Measurements from ENCODE around the gene RTRAF.

The RTRAF gene

DNA sequence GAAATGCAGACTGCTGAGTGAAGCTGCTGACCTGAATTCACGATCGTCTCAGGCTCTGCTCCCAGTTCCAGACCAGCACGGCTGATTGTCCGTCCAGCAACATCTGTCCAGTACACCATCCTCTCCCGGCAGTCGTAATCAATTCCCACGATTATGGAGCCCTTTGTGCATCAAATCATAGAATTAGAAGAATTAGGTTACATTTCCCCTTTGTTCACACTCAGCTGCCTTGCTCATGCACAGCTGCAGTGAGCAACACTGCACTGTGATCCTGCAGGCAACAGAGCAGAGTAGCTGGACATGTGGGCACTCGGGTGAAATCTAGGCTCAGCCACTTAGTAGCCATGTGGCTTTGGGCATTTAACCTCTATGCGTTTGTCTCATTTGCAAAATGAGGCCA is 22.2 kb downstream of the RTRAF start:
- no peak overlapping the region for H3K27ac ChIP-seq (ENCODE audit: low read length)
- no peaks in the 10 kb centered on the region for H3K27me3 ChIP-seq (ENCODE audit: control insufficient read depth, insufficient read depth, low read length)
- H3K4me1 ChIP-seq (ENCODE audit: control insufficient read depth, low read depth, low read length), result peaks cover 15% of the 10 kb centered on the region
- no peak overlapping the region for H3K4me3 ChIP-seq (ENCODE audit: low read length)
- no peak overlapping the region for H3K9ac ChIP-seq (ENCODE audit: low read length)
- peaks cover 51% of the 10 kb centered on the region for H3K36me3 ChIP-seq (ENCODE audit: control insufficient read depth, low read depth, low read length)
- no peaks in the 10 kb centered on the region for H3K9me3 ChIP-seq (ENCODE audit: control insufficient read depth, low read depth, low read length)

- Histone ChIP-seq H3K27ac (ENCODE audit: low read length) (no peak overlapping the region), H3K4me3 (ENCODE audit: low read length) (no peak overlapping the region)
These were observed 23.3 kb downstream of the RTRAF start for GRCh38 chr14:52012635-52013034.

DNA sequence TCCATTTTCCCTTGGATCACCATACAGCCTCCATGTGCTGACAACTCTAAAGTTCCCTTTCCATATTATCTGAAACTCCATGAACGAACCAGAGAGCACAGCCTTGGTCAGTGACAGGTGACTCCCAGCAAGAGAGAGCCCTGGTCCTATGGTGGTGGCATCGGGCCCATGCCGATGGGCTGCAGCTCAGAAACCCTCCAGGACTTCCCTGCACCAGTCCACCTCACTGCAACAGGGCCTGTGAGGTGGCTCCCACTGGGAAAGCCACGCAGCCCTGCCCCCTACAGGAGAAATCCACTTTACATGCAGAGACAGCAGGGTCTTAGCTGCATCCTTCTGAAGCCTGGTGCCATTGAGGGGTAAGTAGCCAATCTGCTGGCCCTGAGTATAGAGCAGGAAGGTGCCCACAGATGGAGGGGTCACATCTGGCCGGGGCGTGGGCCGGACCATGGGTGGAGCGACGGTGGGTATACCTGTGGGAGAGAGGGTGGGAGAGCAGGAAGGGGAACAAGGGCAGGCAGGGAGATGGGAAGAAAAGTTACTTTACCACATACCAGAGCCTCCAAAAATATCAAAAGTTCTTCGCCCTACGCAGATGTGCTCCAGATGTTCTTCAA is 24.7 kb downstream of the RTRAF start:
- H3K27ac ChIP-seq (ENCODE audit: low read length), result no peak overlapping the region
- H3K4me1 ChIP-seq (ENCODE audit: control insufficient read depth, low read depth, low read length), result peaks cover 15% of the 10 kb centered on the region
- H3K36me3 ChIP-seq (ENCODE audit: control insufficient read depth, low read depth, low read length), result peaks cover 26% of the 10 kb centered on the region
- no peak overlapping the region for H3K9ac ChIP-seq (ENCODE audit: low read length)
- H3K4me3 ChIP-seq (ENCODE audit: low read length), result no peak overlapping the region
- no peaks in the 10 kb centered on the region for H3K27me3 ChIP-seq (ENCODE audit: control insufficient read depth, insufficient read depth, low read length)
- no peaks in the 10 kb centered on the region for H3K9me3 ChIP-seq (ENCODE audit: control insufficient read depth, low read depth, low read length)

More at GRCh38 chr14:52012635-52013034, 23.3 kb downstream of the RTRAF start:
- Histone ChIP-seq H3K4me1 (ENCODE audit: control insufficient read depth, low read depth, low read length) (peaks cover 15% of the 10 kb centered on the region), H3K9ac (ENCODE audit: low read length) (no peak overlapping the region), H3K36me3 (ENCODE audit: control insufficient read depth, low read depth, low read length) (peaks cover 40% of the 10 kb centered on the region), H3K9me3 (ENCODE audit: control insufficient read depth, low read depth, low read length) (no peaks in the 10 kb centered on the region), H3K27me3 (ENCODE audit: control insufficient read depth, insufficient read depth, low read length) (no peaks in the 10 kb centered on the region)

DNA sequence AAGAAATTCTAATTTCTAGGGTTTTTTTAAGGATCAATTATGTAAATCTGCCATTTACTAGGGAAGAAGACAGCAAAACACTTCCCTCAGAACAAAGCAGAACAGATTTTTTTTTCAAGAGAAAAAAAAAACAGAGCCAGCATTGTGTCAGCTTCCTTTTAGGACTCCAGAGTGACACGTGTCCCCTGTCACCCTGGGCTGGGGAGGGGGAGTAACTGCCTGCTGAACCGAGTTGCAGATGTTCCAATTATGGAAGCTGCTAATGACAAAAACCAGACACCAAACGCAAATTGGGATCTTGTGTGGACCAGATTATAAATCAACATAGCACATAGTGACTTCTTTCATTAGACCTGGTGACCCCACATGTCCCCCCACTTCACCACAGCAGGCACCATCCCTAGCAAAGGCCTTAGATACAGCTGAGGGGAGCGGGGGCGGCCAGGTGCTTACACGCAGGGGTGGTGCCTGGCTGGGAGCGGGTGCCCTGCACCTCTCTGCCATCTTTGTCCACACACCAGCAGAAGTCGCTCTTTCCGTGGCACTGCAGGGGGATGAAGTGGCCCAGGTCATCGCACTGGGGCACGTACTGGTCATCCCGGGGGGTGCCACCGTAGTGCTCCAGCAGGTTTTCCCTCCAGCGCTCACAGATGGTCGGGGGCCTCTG is 25.4 kb downstream of the RTRAF start:
- Histone ChIP-seq H3K4me3 (ENCODE audit: low read length) (no peak overlapping the region), H3K9me3 (ENCODE audit: control insufficient read depth, low read depth, low read length) (no peaks in the 10 kb centered on the region), H3K36me3 (ENCODE audit: control insufficient read depth, low read depth, low read length) (peaks cover 20% of the 10 kb centered on the region), H3K4me1 (ENCODE audit: control insufficient read depth, low read depth, low read length) (peaks cover 15% of the 10 kb centered on the region), H3K27me3 (ENCODE audit: control insufficient read depth, insufficient read depth, low read length) (no peaks in the 10 kb centered on the region), H3K9ac (ENCODE audit: low read length) (no peak overlapping the region), H3K27ac (ENCODE audit: low read length) (no peak overlapping the region)

DNA sequence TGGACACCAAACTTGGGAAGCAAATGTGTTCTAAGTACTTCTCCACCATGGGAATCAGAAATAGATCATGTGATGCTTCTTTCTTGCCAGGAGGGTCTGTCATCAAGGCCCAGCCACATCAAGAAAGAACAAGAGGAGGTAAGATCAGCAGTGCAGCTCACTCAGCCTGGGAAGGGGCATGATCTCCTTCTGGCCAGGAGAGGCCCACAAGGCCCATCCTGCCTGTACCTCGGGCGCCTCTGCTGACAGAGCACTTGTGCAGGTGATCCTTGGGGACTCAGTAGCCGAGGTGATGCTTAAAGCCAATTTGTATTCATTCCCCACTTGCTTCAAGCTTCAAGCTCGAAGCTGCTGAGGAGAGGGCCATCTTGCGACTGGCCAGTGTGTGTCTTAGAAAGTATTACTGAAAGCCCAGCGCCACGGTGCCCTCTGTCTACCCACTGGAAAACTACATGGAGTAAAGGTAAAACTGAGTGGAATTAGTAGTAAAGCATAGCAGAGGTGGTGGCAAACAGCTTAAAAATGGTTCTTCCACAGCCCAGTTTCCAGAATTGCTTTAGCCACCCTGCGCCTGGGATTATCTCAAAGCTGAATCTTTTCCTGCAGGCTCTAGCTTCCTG is 26.2 kb downstream of the RTRAF start:
- Histone ChIP-seq H3K27ac (ENCODE audit: low read length) (no peak overlapping the region), H3K36me3 (ENCODE audit: control insufficient read depth, low read depth, low read length) (peaks cover 13% of the 10 kb centered on the region), H3K9me3 (ENCODE audit: control insufficient read depth, low read depth, low read length) (no peaks in the 10 kb centered on the region), H3K4me3 (ENCODE audit: low read length) (no peak overlapping the region), H3K27me3 (ENCODE audit: control insufficient read depth, insufficient read depth, low read length) (no peaks in the 10 kb centered on the region), H3K9ac (ENCODE audit: low read length) (no peak overlapping the region), H3K4me1 (ENCODE audit: control insufficient read depth, low read depth, low read length) (peaks cover 15% of the 10 kb centered on the region)

GRCh38 chr14:52018252-52018651 is 28.9 kb downstream of the RTRAF start:
- no peak overlapping the region for H3K9ac ChIP-seq (ENCODE audit: low read length)
- no peak overlapping the region for H3K4me3 ChIP-seq (ENCODE audit: low read length)
- H3K36me3 ChIP-seq (ENCODE audit: control insufficient read depth, low read depth, low read length), result no peaks in the 10 kb centered on the region
- H3K27ac ChIP-seq (ENCODE audit: low read length), result no peak overlapping the region
- no peaks in the 10 kb centered on the region for H3K9me3 ChIP-seq (ENCODE audit: control insufficient read depth, low read depth, low read length)
- peaks cover 18% of the 10 kb centered on the region for H3K4me1 ChIP-seq (ENCODE audit: control insufficient read depth, low read depth, low read length)
- H3K27me3 ChIP-seq (ENCODE audit: control insufficient read depth, insufficient read depth, low read length), result no peaks in the 10 kb centered on the region

- H3K4me1 ChIP-seq (ENCODE audit: control insufficient read depth, low read depth, low read length), result peaks cover 14% of the 10 kb centered on the region
- H3K9ac ChIP-seq (ENCODE audit: low read length), result no peak overlapping the region
- H3K4me3 ChIP-seq (ENCODE audit: low read length), result no peak overlapping the region
- H3K36me3 ChIP-seq (ENCODE audit: control insufficient read depth, low read depth, low read length), result no peaks in the 10 kb centered on the region
- H3K9me3 ChIP-seq (ENCODE audit: control insufficient read depth, low read depth, low read length), result no peaks in the 10 kb centered on the region
- no peak overlapping the region for H3K27ac ChIP-seq (ENCODE audit: low read length)
- H3K27me3 ChIP-seq (ENCODE audit: control insufficient read depth, insufficient read depth, low read length), result no peaks in the 10 kb centered on the region
These were observed 29.6 kb downstream of the RTRAF start for GRCh38 chr14:52018970-52019369.

GRCh38 chr14:52020161-52020714 is 30.9 kb downstream of the RTRAF start:
- Histone ChIP-seq H3K27me3 (ENCODE audit: control insufficient read depth, insufficient read depth, low read length) (no peaks in the 10 kb centered on the region), H3K9me3 (ENCODE audit: control insufficient read depth, low read depth, low read length) (no peaks in the 10 kb centered on the region), H3K27ac (ENCODE audit: low read length) (no peak overlapping the region), H3K4me3 (ENCODE audit: low read length) (no peak overlapping the region), H3K4me1 (ENCODE audit: control insufficient read depth, low read depth, low read length) (peaks cover 14% of the 10 kb centered on the region), H3K9ac (ENCODE audit: low read length) (no peak overlapping the region), H3K36me3 (ENCODE audit: control insufficient read depth, low read depth, low read length) (no peaks in the 10 kb centered on the region)

DNA sequence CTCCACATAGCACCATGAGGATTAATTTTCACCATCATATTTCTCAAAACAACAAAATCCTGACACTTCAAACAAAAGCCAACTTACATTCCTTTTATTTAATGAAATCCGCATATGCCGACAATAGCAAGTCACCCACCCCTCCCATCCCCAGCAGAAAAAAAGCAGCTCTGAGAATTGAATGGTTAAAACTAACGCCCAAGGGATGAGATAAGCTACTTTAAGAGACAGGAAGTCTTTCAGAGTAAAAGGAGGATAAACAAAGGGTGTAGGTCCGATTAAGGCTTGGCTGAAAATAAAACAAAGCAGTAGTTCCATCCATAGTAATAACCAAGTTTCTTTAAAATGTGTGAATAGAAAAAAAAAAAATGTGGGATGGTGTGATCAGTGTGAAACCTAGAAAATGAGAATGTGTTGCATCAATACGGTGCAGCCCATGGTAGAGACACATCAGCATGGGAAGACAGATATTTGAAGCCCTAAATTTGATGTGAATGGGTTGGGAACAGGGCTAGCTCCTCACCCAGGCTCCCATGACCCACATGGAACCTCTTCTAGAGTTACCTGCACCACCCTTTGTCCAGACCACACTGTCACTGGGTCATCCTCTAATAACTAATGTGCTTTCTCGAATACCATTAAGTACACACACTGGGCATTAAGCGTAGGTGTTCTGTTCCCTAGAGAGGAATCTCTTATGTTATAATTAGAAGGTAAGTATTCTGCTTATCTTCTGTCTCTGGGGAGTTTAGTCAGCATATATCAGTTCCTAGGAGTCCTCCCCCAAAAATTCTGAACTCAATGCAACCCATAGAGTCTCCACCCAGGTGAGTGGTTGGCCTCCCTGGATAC is 31.7 kb downstream of the RTRAF start:
- Histone ChIP-seq H3K9ac (ENCODE audit: low read length) (no peak overlapping the region), H3K4me3 (ENCODE audit: low read length) (no peak overlapping the region), H3K9me3 (ENCODE audit: control insufficient read depth, low read depth, low read length) (no peaks in the 10 kb centered on the region), H3K4me1 (ENCODE audit: control insufficient read depth, low read depth, low read length) (peaks cover 10% of the 10 kb centered on the region), H3K36me3 (ENCODE audit: control insufficient read depth, low read depth, low read length) (no peaks in the 10 kb centered on the region), H3K27ac (ENCODE audit: low read length) (no peak overlapping the region), H3K27me3 (ENCODE audit: control insufficient read depth, insufficient read depth, low read length) (no peaks in the 10 kb centered on the region)

DNA sequence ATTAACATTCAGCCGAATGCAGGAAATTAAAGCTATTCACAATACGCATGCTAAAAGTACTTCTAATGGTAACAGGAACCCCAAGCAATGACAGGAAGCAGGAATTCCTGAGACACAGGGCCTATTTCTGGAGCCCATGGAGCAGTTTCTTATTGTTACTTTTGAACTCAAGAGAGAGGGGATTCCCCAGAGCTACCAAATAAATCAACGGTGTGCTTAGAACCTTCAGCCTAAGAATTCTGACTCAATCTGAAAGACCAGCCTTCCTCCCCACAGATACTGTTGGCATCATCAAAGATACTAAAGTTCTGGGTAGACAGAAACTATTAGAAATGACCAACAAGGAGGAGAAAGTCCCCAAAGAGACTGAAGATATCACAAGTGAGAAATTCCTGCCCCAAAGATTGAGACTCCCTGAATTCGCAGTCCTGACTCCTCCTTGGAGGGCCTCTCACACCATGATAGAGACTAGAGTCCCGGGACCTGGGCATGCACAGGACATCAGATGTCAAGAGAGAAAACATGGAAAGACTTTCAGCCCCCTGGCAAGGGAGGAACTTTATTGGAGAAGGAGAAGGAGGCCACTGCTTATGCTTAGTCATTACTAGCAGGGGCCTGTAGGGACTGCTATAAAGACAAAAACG is 32.7 kb downstream of the RTRAF start:
- Histone ChIP-seq H3K4me1 (ENCODE audit: control insufficient read depth, low read depth, low read length) (peaks cover 10% of the 10 kb centered on the region), H3K36me3 (ENCODE audit: control insufficient read depth, low read depth, low read length) (no peaks in the 10 kb centered on the region), H3K4me3 (ENCODE audit: low read length) (no peak overlapping the region), H3K9ac (ENCODE audit: low read length) (no peak overlapping the region), H3K27me3 (ENCODE audit: control insufficient read depth, insufficient read depth, low read length) (no peaks in the 10 kb centered on the region), H3K27ac (ENCODE audit: low read length) (no peak overlapping the region), H3K9me3 (ENCODE audit: control insufficient read depth, low read depth, low read length) (no peaks in the 10 kb centered on the region)

DNA sequence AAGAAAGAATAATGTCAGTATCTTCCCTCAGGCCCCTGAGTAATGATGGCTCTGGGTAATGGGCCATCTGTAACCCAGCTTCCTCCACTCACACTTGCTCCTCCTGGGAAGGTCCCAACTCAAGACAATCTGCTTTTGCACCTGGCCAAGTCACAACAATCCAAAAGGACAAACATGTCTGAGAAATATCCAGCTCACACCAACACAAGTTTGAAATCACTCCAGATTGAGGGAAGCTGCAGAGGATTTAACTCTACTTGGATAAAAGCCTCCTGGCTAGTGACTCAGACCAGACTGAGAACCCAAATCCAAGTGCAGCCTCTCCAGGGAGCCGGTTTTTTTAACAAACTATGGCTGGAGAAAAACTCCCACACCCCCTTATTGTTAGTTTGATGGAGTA is 34.2 kb downstream of the RTRAF start:
- H3K27me3 ChIP-seq (ENCODE audit: control insufficient read depth, insufficient read depth, low read length), result no peaks in the 10 kb centered on the region
- H3K4me3 ChIP-seq (ENCODE audit: low read length), result no peak overlapping the region
- H3K36me3 ChIP-seq (ENCODE audit: control insufficient read depth, low read depth, low read length), result no peaks in the 10 kb centered on the region
- peaks cover 10% of the 10 kb centered on the region for H3K4me1 ChIP-seq (ENCODE audit: control insufficient read depth, low read depth, low read length)
- H3K9ac ChIP-seq (ENCODE audit: low read length), result no peak overlapping the region
- H3K27ac ChIP-seq (ENCODE audit: low read length), result no peak overlapping the region
- H3K9me3 ChIP-seq (ENCODE audit: control insufficient read depth, low read depth, low read length), result no peaks in the 10 kb centered on the region
